Brain microvascular endothelial cell (primary cell): ENCODE measurements around the gene PCSK1N.
"Not testable (repeated sequence)": the region's sequence is repeated elsewhere in the genome, so short reads cannot be mapped to it uniquely, and the experiment has no call there.

Source experiments
- DNase-seq: peaks from one replicate; pipeline ENCODE4 v3.0.0-alpha.2; 2020
- H3K27ac ChIP-seq: fragments of 250-450 bp; sonication (Bioruptor Pico); 2 replicates; pipeline ENCODE4 v1.5.1; 2020; ENCODE audit warnings: mild to moderate bottlenecking, moderate library complexity
- H3K27me3 ChIP-seq: fragments of 250-450 bp; sonication (Bioruptor Pico); replicated peaks from 2 replicates; pipeline ENCODE4 v1.5.1; 2020; ENCODE audit warnings: mild to moderate bottlenecking
- H3K36me3 ChIP-seq: fragments of 250-450 bp; sonication (Bioruptor Pico); replicated peaks from 2 replicates; pipeline ENCODE4 v1.5.1; 2020; ENCODE audit warnings: mild to moderate bottlenecking
- H3K4me3 ChIP-seq: 2 replicates; pipeline ENCODE4 v1.5.1; 2011; ENCODE audit warnings: low read depth, mild to moderate bottlenecking, control low read depth, low read length, moderate library complexity
- CTCF ChIP-seq: IDR thresholded peaks from 2 replicates; pipeline ENCODE4 v1.5.1; 2011; ENCODE audit warnings: low read depth, mild to moderate bottlenecking, moderate library complexity, low read length, control low read depth, inconsistent platforms; ENCODE audit errors: missing control alignments
- in situ Hi-C: cut with HindIII; loops from 2 replicates; pipeline ENCODE4 v1.10.0; 2017; ENCODE audit warnings: low sequenced_read_pairs, low pct_ligation_motif_present

Gene PCSK1N

GRCh38 chrX:48824066-48824465 is 11.3 kb downstream of the PCSK1N start:
- Histone ChIP-seq H3K27me3 (peaks cover 11% of the 10 kb centered on the region), H3K27ac (no peak overlapping the region), H3K4me3 (no peak overlapping the region), H3K36me3 (no peaks in the 10 kb centered on the region)
- no peak for DNase-seq
- no peak for TF ChIP-seq CTCF
- in situ Hi-C loops = no loop called here

- in situ Hi-C loops = no loop called here
- DNase-seq = no peak
- peaks cover 11% of the 10 kb centered on the region for H3K27me3 ChIP-seq
- H3K36me3 ChIP-seq = no peaks in the 10 kb centered on the region
- H3K4me3 ChIP-seq = no peak overlapping the region
- no peak for TF ChIP-seq CTCF
- H3K27ac ChIP-seq = no peak overlapping the region
Measured at GRCh38 chrX:48823053-48823452, 12.4 kb downstream of the PCSK1N start.

GRCh38 chrX:48819394-48819793 is 16.0 kb downstream of the PCSK1N start:
- H3K27me3 ChIP-seq, in situ Hi-C loops: not testable (repeated sequence)

GRCh38 chrX:48818866-48819265 is 16.5 kb downstream of the PCSK1N start:
- DNase-seq = no peak
- no peak for TF ChIP-seq CTCF
- Histone ChIP-seq H3K4me3 (no peak overlapping the region), H3K36me3 (no peaks in the 10 kb centered on the region), H3K27ac (no peak overlapping the region), H3K27me3 (no peaks in the 10 kb centered on the region)
- in situ Hi-C loops = no loop called here

More at GRCh38 chrX:48819394-48819793, 16.0 kb downstream of the PCSK1N start:
- not testable (repeated sequence) for DNase-seq, H3K36me3 ChIP-seq, H3K4me3 ChIP-seq, H3K27ac ChIP-seq

- Histone ChIP-seq H3K36me3 (no peaks in the 10 kb centered on the region), H3K4me3 (no peak overlapping the region), H3K27ac (no peak overlapping the region), H3K27me3 (no peaks in the 10 kb centered on the region)
- DNase-seq = no peak
- in situ Hi-C loops = no loop called here
- TF ChIP-seq CTCF = no peak
Measured at GRCh38 chrX:48818098-48818497, 17.3 kb downstream of the PCSK1N start.

GRCh38 chrX:48816014-48816810 is 19.2 kb downstream of the PCSK1N start:
- Histone ChIP-seq H3K27ac (no peak overlapping the region), H3K36me3 (no peaks in the 10 kb centered on the region), H3K27me3 (no peaks in the 10 kb centered on the region), H3K4me3 (no peak overlapping the region)
- TF ChIP-seq CTCF = no peak
- no peak for DNase-seq
- in situ Hi-C loops = no loop called here
